Measurements from ENCODE around the gene USP49. TPM values are rescaled to one million over a fixed set of nuclear protein-coding genes. Genes with fewer than 3 reads are reported as not detected.
A peak's percentile ranks its signal among the peaks of the same experiment; 100 is the strongest.

The USP49 gene
- total RNA-seq, 1 experiment from 2014 or later = 4.1 TPM

GRCh38 chr6:41791984-41792383 lies 103.2 kb downstream of the USP49 start:
- intact Hi-C loops (cut with micrococcal nuclease) = no loop called here
- ChIA-PET POLR2A (interaction anchor here (0.9 to 1.2 kb wide), 2 partner anchors 10 to 65 kb away, joined by 4 to 6 read pairs; no protein-coding TSS in a partner anchor), CTCF (interaction anchor here (0.9 to 2.3 kb wide), 7 partner anchors 9 to 252 kb away, joined by 3 to 11 read pairs (median 3); partner anchors contain the start of genes BYSL and MED20)
- Mint-ChIP-seq H3K27me3 (ENCODE audit: insufficient read depth, unreplicated experiment) (no peaks in the 10 kb centered on the region), H3K36me3 (ENCODE audit: insufficient read depth, unreplicated experiment) (peaks cover 60% of the 10 kb centered on the region), H3K27ac (ENCODE audit: low read depth, unreplicated experiment) (no peak overlapping the region), H3K9me3 (ENCODE audit: unreplicated experiment) (no peaks in the 10 kb centered on the region), H3K4me3 (ENCODE audit: unreplicated experiment) (no peak overlapping the region), H3K4me1 (ENCODE audit: insufficient read depth, unreplicated experiment) (no peaks in the 10 kb centered on the region)
- no TSS peak for BruUV-seq (replicated peaks)
- no peak for DNase-seq (ENCODE audit: unreplicated experiment)
- no peak for TF ChIP-seq CTCF (IDR thresholded peaks at IDR 0.05; ENCODE audit: unreplicated experiment)

DNA sequence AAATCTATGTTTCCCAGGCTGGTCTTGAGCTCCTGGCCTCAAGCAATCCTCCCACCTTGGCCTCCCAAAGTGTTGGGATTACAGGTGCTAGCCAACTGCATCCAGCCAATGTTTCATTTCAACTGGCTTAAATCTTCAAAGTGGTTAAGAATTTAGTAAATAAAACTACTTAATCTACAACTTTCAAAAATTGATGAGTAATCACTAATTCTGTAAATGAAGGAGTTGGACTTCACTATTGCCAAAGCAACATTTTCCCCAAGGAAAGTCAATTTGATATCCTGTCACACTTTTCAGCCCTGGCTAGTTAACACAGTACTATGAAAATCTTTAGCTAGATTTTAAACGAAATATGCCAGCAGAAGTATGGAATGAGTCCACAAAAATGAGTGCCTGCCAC lies 103.9 kb downstream of the USP49 start:
- peaks cover 57% of the 10 kb centered on the region for H3K36me3 Mint-ChIP-seq (ENCODE audit: insufficient read depth, unreplicated experiment)
- CTCF ChIA-PET = interaction anchor here (0.6 to 2.3 kb wide), 9 partner anchors 10 to 636 kb away, joined by 3 to 11 read pairs (median 3); partner anchors contain the start of genes BYSL and MED20
- no peaks in the 10 kb centered on the region for H3K4me1 Mint-ChIP-seq (ENCODE audit: insufficient read depth, unreplicated experiment)
- no peak for TF ChIP-seq CTCF (IDR thresholded peaks at IDR 0.05; ENCODE audit: unreplicated experiment)
- POLR2A ChIA-PET = interaction anchor here (0.8 to 1.2 kb wide), 6 partner anchors 10 to 255 kb away, joined by 3 to 6 read pairs (median 4); no protein-coding TSS in a partner anchor
- H3K27ac Mint-ChIP-seq (ENCODE audit: low read depth, unreplicated experiment) = no peak overlapping the region
- H3K4me3 Mint-ChIP-seq (ENCODE audit: unreplicated experiment) = no peak overlapping the region
- H3K27me3 Mint-ChIP-seq (ENCODE audit: insufficient read depth, unreplicated experiment) = no peaks in the 10 kb centered on the region
- no peak for DNase-seq (ENCODE audit: unreplicated experiment)
- intact Hi-C loops (cut with micrococcal nuclease) = no loop called here
- BruUV-seq (replicated peaks) = no TSS peak
- no peaks in the 10 kb centered on the region for H3K9me3 Mint-ChIP-seq (ENCODE audit: unreplicated experiment)

- intact Hi-C loops (cut with micrococcal nuclease) = no loop called here
- DNase-seq (ENCODE audit: unreplicated experiment) = no peak
- no peak for TF ChIP-seq CTCF (IDR thresholded peaks at IDR 0.05; ENCODE audit: unreplicated experiment)
- H3K27me3 Mint-ChIP-seq (ENCODE audit: insufficient read depth, unreplicated experiment) = no peaks in the 10 kb centered on the region
- no TSS peak for BruUV-seq (replicated peaks)
- ChIA-PET CTCF (interaction anchor here (0.6 to 2.3 kb wide), 2 partner anchors 11 to 25 kb away, joined by 3 to 11 read pairs; no protein-coding TSS in a partner anchor), POLR2A (interaction anchor here (1.3 kb wide), 2 partner anchors 131 to 255 kb away, joined by 4 to 7 read pairs; partner anchors contain the start of genes BYSL and MED20)
- H3K4me3 Mint-ChIP-seq (ENCODE audit: unreplicated experiment) = no peak overlapping the region
- H3K9me3 Mint-ChIP-seq (ENCODE audit: unreplicated experiment) = no peaks in the 10 kb centered on the region
- H3K4me1 Mint-ChIP-seq (ENCODE audit: insufficient read depth, unreplicated experiment) = peaks cover 7% of the 10 kb centered on the region
- H3K36me3 Mint-ChIP-seq (ENCODE audit: insufficient read depth, unreplicated experiment) = peaks cover 57% of the 10 kb centered on the region
- peak overlapping the region; percentile 42 for H3K27ac Mint-ChIP-seq (ENCODE audit: low read depth, unreplicated experiment)
Observed at GRCh38 chr6:41790045-41790444, 105.1 kb downstream of the USP49 start.

DNA sequence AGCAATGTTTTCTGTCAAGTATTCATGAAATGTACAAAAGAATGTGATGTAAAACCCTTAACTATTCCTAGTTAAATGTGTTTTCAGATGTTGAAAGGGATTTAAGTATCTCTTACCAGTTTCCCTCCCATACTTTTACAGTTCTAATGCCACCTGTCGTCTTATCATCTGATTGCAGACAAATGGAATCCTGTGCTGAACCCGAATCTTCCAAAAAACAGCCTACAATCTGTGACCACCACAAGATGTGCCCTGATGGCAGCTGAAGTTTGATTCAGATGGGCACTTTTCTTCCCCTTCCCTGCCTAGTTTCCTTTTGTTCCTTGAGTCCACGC lies 105.8 kb downstream of the USP49 start:
- H3K27me3 Mint-ChIP-seq (ENCODE audit: insufficient read depth, unreplicated experiment) = no peaks in the 10 kb centered on the region
- intact Hi-C loops (cut with micrococcal nuclease) = loop anchor here (5.0 to 10.0 kb wide), 2 partner anchors 148 to 425 kb away; partner anchors contain the start of gene MRPS10
- ChIA-PET POLR2A (interaction anchor here (0.7 to 1.3 kb wide), 3 partner anchors 66 to 256 kb away, joined by 3 to 7 read pairs (median 4); partner anchors contain the start of genes BYSL and MED20), CTCF (no interaction called here)
- peak overlapping the region; percentile 27 for H3K27ac Mint-ChIP-seq (ENCODE audit: low read depth, unreplicated experiment)
- no peaks in the 10 kb centered on the region for H3K9me3 Mint-ChIP-seq (ENCODE audit: unreplicated experiment)
- DNase-seq (ENCODE audit: unreplicated experiment) = no peak
- peaks cover 11% of the 10 kb centered on the region for H3K4me1 Mint-ChIP-seq (ENCODE audit: insufficient read depth, unreplicated experiment)
- H3K4me3 Mint-ChIP-seq (ENCODE audit: unreplicated experiment) = peak overlapping the region; percentile 88
- TSS peak; percentile 59 for BruUV-seq (replicated peaks)
- H3K36me3 Mint-ChIP-seq (ENCODE audit: insufficient read depth, unreplicated experiment) = peaks cover 57% of the 10 kb centered on the region
- TF ChIP-seq CTCF (IDR thresholded peaks at IDR 0.05; ENCODE audit: unreplicated experiment) = no peak

Measured in MCF 10A (cell line).